Esophagus muscularis mucosa (tissue), 4 donors: ENCODE results near the gene ST6GALNAC3.

Experiments used
- EP300 ChIP-seq: sonication (generic); formaldehyde crosslinking; IDR thresholded peaks from one replicate; pipeline ENCODE4 v1.6.1; 2017; ENCODE audit warnings: antibody characterized with exemption
- POLR2A ChIP-seq: fragments of 450-650 bp; IDR thresholded peaks from one replicate; pipeline ENCODE4 v1.6.1; 2017; ENCODE audit warnings: antibody characterized with exemption, moderate library complexity, mild to moderate bottlenecking, low read depth
- TF ChIP-seq, protein P1 (sequence below), 3 experiments: fragments of 200-600 bp in 2 of 3; fragments of 450-650 bp in 1 of 3; sonication (generic) in 2 of 3; IDR thresholded peaks; one replicate each; pipeline ENCODE4 v1.5.1; 2017 to 2019; ENCODE audit warnings: antibody characterized with exemption in 3 of 3, mild to moderate bottlenecking in 2 of 3, moderate library complexity in 1 of 3

DNA sequence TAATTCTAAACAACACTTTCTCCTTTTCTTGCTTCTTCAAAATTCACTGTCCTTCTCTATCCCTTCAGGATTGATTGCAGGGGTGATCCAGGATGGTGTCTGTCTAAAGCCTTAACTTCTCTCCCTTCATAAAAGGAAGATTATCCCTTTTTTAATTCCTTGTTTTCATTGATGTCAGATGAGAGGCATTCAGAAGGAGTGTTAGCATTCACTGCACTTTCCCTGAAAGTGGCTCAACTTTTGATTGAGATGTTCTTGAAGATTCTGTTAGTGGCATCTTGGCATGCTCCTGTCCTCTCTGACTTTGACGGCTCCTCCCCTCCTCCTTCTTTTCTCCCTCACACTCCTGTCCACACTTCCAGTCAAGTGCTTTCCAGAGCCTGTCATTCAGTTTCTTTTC, 71.6 kb downstream of the ST6GALNAC3 start:
- TF ChIP-seq, protein P1, sequence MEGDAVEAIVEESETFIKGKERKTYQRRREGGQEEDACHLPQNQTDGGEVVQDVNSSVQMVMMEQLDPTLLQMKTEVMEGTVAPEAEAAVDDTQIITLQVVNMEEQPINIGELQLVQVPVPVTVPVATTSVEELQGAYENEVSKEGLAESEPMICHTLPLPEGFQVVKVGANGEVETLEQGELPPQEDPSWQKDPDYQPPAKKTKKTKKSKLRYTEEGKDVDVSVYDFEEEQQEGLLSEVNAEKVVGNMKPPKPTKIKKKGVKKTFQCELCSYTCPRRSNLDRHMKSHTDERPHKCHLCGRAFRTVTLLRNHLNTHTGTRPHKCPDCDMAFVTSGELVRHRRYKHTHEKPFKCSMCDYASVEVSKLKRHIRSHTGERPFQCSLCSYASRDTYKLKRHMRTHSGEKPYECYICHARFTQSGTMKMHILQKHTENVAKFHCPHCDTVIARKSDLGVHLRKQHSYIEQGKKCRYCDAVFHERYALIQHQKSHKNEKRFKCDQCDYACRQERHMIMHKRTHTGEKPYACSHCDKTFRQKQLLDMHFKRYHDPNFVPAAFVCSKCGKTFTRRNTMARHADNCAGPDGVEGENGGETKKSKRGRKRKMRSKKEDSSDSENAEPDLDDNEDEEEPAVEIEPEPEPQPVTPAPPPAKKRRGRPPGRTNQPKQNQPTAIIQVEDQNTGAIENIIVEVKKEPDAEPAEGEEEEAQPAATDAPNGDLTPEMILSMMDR (IDR thresholded peaks at IDR 0.05): no peak
- TF ChIP-seq POLR2A (no peak), EP300 (no peak)
